H1 (cell line): ENCODE results near the gene RELN.

Experiments used
- ATF2 ChIP-seq: IDR thresholded peaks from 2 replicates; pipeline ENCODE4 v1.6.1; 2012; ENCODE audit warnings: low read length, inconsistent platforms
- CEBPB ChIP-seq: IDR thresholded peaks from 2 replicates; pipeline ENCODE4 v1.6.1; 2012; ENCODE audit warnings: low read depth, low read length
- CTCF ChIP-seq, 3 experiments: IDR thresholded peaks; 1 replicate in 2 of 3; 2 replicates in 1 of 3; pipeline versions ENCODE4 v1.5.1 to v1.6.1; 2011; ENCODE audit warnings: low read length in 3 of 3, mild to moderate bottlenecking in 3 of 3, inconsistent platforms in 2 of 3, low read depth in 1 of 3, moderate library complexity in 1 of 3; ENCODE audit not compliant: insufficient read depth in 1 of 3; ENCODE audit errors: control extremely low read depth in 1 of 3
- EGR1 ChIP-seq: IDR thresholded peaks from 2 replicates; pipeline ENCODE4 v1.6.1; 2011; ENCODE audit warnings: low read depth, low read length, borderline replicate concordance
- EZH2 ChIP-seq: fragments of 200-600 bp; sonication (generic); IDR thresholded peaks from 2 replicates; pipeline ENCODE4 v1.7.1; 2012; ENCODE audit warnings: low read depth, mild to moderate bottlenecking, moderate library complexity, low read length, inconsistent platforms; ENCODE audit not compliant: severe bottlenecking
- POLR2A ChIP-seq, 2 experiments: IDR thresholded peaks; 1 replicate in 1 of 2; 2 replicates in 1 of 2; pipeline ENCODE4 v1.6.1; 2011; ENCODE audit warnings: low read depth in 2 of 2, low read length in 2 of 2, mild to moderate bottlenecking in 2 of 2; ENCODE audit errors: control extremely low read depth in 1 of 2
- POLR2AphosphoS5 ChIP-seq: IDR thresholded peaks from 2 replicates; pipeline ENCODE4 v1.6.1; 2011; ENCODE audit warnings: low read depth, low read length
- RAD21 ChIP-seq, 2 experiments: IDR thresholded peaks in 1 of 2; conservative IDR thresholded peaks in 1 of 2; 2 replicates each; pipeline ENCODE4 v1.6.1; 2011; ENCODE audit warnings: low read depth in 2 of 2, low read length in 2 of 2, improper control_type of control experiment in 1 of 2, inconsistent platforms in 1 of 2, mild to moderate bottlenecking in 1 of 2, moderate library complexity in 1 of 2
- SIN3A ChIP-seq, 2 experiments: IDR thresholded peaks in 1 of 2; conservative IDR thresholded peaks in 1 of 2; 2 replicates each; pipeline ENCODE4 v1.6.1; 2011 to 2012; ENCODE audit warnings: low read length in 2 of 2, improper control_type of control experiment in 1 of 2, low read depth in 1 of 2, mild to moderate bottlenecking in 1 of 2
- SP2 ChIP-seq: IDR thresholded peaks from 2 replicates; pipeline ENCODE4 v1.6.1; 2012; ENCODE audit warnings: mild to moderate bottlenecking, low read length, inconsistent platforms
- TCF12 ChIP-seq: IDR thresholded peaks from 2 replicates; pipeline ENCODE4 v1.6.1; 2011; ENCODE audit warnings: low read depth, mild to moderate bottlenecking, low read length
- TEAD4 ChIP-seq: IDR thresholded peaks from 2 replicates; pipeline ENCODE4 v1.6.1; 2012; ENCODE audit warnings: low read depth, low read length, inconsistent platforms, mixed read lengths
- YY1 ChIP-seq: IDR thresholded peaks from 2 replicates; pipeline ENCODE4 v1.6.1; 2011; ENCODE audit warnings: low read depth, mild to moderate bottlenecking, low read length

- no peak for TF ChIP-seq TEAD4
- TF ChIP-seq RAD21 (IDR thresholded peaks at IDR 0.05 in 1 of 2, conservative IDR thresholded peaks at IDR 0.05 in 1 of 2; ENCODE audit: low read depth in 2 of 2, low read length in 2 of 2) = no peak
- TF ChIP-seq YY1 = no peak
- TF ChIP-seq EZH2 = no peak
- no peak for TF ChIP-seq POLR2A (IDR thresholded peaks at IDR 0.05; ENCODE audit: control extremely low read depth in 1 of 2, low read depth in 2 of 2, low read length in 2 of 2)
- no peak for TF ChIP-seq CTCF (IDR thresholded peaks at IDR 0.05; ENCODE audit: control extremely low read depth in 1 of 3, insufficient read depth in 1 of 3, low read depth in 1 of 3, low read length in 3 of 3)
- TF ChIP-seq TCF12 = no peak
- no peak for TF ChIP-seq POLR2AphosphoS5
- TF ChIP-seq SIN3A (conservative IDR thresholded peaks at IDR 0.05 in 1 of 2, IDR thresholded peaks at IDR 0.05 in 1 of 2; ENCODE audit: low read depth in 1 of 2, low read length in 2 of 2) = no peak
- TF ChIP-seq CEBPB = no peak
- no peak for TF ChIP-seq EGR1
- TF ChIP-seq ATF2 = no peak
- no peak for TF ChIP-seq SP2
Observed at GRCh38 chr7:103694304-103694703, 295.2 kb downstream of the RELN start.
